HT1080 (cell line): Measurements from ENCODE around the gene NR1H3. TPM values are rescaled to one million over a fixed set of nuclear protein-coding genes. Genes with fewer than 3 reads are reported as not detected.
A peak's percentile ranks its signal among the peaks of the same experiment; 100 is the strongest.
"Not testable (repeated sequence)": the region's sequence is repeated elsewhere in the genome, so short reads cannot be mapped to it uniquely, and the experiment has no call there.

Experiments used
- DNase-seq: peaks from one replicate; pipeline ENCODE4 v3.0.0-alpha.2; 2015; ENCODE audit warnings: low read depth
- polyA plus RNA-seq, 2 experiments: library from polyadenylated mRNA; depleted of rRNA; stranded (reverse); fragments of >200 nt; gene quantifications; 2 replicates each; pipeline ENCODE4 v1.2.3, GENCODE V29; 2015
- total RNA-seq: library from RNA; depleted of rRNA; stranded (reverse); fragments of >200 nt; shearing (Covaris generic); gene quantifications from 2 replicates; pipeline ENCODE4 v1.2.3, GENCODE V29; 2014; rRNA removed

NR1H3 gene
- total RNA-seq: 9.7 and 13.4 TPM in 2 replicates
- 9.3 and 9.5 TPM in 2 replicates for polyA plus RNA-seq (2015; cell fraction: cytosol; rRNA removed)
- polyA plus RNA-seq (2015; cell fraction: nucleus; rRNA removed): 12.9 and 14.4 TPM in 2 replicates

DNA sequence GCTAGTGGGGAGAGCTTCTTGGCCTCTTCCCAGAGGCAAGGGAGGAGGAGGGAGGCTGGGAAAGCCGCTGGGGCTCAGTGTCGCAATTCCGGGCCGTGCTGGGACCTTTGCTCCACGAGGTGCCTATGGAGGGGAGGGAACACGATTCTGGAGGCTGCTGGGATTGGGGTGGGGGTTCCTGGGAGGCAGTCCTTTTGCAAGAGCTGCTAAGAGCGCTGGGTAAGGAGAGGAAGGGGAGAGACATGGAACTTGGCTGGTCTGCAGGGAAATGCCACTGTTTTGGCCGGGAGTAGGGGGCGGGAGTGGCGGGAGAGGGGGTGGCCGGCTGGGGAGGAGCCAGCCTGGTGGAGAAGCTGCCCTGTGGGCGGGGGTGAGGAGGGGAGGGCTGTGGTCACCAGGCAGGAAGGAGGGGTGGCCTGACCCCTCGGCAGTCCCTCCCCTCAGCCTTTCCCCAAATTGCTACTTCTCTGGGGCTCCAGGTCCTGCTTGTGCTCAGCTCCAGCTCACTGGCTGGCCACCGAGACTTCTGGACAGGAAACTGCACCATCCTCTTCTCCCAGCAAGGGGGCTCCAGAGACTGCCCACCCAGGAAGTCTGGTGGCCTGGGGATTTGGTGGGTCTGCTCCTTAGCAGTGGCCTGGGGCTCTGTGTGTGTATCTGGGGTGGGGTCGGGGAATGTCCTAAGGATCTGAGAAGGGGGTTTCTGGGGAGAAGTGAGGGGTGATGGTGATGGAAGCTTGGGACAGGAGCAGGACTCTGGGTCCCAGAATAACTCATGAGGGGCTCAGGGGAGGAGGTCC is at the start of gene NR1H3:
Gene NR1H3 (plus strand): TSS at position 480 of the 800 bp plus-strand sequence. CDS start 1,221 bp downstream, outside the sequence.
- peak; percentile 68 for DNase-seq

- DNase-seq: not testable (repeated sequence)
Observed at GRCh38 chr11:47208008-47208552, 49.7 kb upstream of the NR1H3 start.

DNA sequence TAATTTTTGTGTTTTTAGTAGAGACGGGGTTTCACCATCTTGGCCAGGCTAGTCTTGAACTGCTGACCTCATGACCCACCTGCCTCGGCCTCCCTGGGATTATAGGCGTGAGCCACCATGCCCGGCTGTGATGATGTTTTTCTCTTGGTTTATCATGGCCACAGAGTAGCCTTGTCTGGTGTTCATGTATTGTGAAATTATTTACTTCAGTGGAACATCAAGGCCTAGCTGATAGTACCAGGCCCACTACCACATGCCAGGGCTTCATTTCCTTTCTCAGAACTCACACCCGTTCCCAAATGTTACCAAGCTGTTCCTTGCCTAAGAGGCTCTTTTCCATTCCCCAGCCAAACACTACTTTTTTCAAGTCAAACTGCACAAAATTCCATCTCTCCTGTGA is 49.2 kb upstream of the NR1H3 start:
- DNase-seq: no peak

DNA sequence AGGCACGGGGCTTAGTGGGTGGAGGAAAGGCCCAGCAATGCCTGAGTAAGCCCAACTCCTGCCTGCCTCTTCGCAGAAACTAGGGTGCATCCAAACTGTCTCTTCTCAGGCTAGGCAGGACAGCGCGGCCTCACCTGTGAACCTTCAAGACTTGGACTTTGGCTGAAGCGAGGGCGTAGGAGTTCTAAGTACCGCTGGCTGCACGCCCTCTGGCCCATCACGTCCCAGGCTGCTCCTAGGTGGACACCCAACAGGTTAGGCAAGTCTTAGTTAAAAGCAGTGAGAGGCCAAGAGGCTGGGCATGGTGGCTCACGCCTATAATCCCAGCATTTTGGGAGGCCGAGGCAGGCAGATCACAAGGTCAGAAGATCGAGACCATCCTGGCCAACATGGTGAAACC is 44.9 kb upstream of the NR1H3 start:
- DNase-seq: no peak

DNA sequence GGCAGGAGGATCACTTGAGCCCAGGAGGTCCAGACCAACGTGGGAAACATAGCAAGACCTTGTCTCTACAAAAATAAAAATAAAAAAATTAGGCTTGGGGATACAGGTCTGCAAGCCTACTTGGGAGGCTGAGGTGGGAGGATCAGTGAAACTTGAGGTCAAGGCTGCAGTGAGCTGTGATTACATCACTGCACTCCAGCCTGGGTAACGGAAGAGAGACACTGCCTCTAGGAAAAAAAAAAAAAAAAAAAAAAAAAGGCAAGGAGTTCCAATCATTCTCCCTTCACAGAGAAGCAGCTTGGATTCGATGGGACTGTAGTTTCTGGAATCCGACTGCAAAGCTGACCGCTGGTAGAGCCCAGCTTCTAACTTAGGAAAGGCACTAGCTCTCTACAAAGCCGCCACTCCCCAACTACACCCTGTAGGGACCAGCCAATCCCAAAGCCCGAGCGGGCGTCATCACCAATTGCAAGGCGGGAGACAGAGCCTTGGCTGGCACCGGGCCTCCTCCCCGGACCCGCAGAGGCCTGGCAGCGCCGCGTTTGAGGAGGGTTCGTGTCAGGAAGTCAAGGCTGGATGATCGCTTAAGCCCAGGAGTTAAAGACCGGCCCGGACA is 43.7 kb upstream of the NR1H3 start:
- DNase-seq: peak; percentile 92

GRCh38 chr11:47215366-47215910 is 42.4 kb upstream of the NR1H3 start:
- DNase-seq: no peak

- DNase-seq: peak; percentile 83
Observed at GRCh38 chr11:47216121-47216798, 41.5 kb upstream of the NR1H3 start.

- peak; percentile 71 for DNase-seq
Observed at GRCh38 chr11:47220401-47220821, 37.4 kb upstream of the NR1H3 start.

- no peak for DNase-seq
Observed at GRCh38 chr11:47222696-47223095, 35.1 kb upstream of the NR1H3 start.

DNA sequence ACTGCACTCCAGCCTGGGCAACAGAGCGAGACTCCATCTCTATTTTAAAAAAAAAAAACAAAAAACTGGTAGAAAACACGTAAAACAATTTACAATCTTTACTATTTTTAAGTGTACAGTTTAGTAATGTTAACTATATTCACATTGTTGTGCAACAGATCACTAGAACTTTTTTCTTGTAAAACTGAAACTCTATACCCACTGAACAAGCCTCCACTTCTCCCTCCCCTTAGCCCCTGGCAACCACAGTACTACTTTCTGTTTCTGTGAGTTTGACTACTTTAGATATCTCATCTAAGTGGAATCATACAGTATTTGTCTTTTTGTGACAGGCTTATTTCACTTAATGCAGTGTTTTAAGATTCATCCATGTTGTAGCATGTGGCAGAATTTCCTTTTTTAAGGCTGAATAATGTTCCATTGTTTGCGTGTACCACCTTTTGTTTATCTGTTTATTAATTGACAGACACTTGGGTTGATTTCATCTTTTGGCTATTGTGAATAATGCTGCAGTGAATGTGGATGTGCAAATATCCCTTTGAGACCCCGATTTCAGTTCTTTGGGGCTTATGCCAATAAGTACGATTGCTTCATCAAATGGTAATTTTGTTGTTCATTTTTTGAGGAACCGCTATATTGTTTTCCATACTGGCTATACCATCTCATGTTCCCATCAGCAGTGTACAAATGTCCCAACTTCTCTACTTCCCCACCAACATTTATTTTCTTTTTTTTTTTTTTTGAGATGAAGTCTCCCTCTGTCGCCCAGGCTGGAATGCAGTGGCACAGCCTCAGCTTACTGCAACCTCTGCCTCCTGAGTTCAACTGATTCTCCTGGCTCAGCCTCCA is 32.0 kb upstream of the NR1H3 start:
- no peak for DNase-seq

GRCh38 chr11:47229161-47229560 is 28.6 kb upstream of the NR1H3 start:
- no peak for DNase-seq

- no peak for DNase-seq
Observed at GRCh38 chr11:47233051-47233450, 24.7 kb upstream of the NR1H3 start.

DNA sequence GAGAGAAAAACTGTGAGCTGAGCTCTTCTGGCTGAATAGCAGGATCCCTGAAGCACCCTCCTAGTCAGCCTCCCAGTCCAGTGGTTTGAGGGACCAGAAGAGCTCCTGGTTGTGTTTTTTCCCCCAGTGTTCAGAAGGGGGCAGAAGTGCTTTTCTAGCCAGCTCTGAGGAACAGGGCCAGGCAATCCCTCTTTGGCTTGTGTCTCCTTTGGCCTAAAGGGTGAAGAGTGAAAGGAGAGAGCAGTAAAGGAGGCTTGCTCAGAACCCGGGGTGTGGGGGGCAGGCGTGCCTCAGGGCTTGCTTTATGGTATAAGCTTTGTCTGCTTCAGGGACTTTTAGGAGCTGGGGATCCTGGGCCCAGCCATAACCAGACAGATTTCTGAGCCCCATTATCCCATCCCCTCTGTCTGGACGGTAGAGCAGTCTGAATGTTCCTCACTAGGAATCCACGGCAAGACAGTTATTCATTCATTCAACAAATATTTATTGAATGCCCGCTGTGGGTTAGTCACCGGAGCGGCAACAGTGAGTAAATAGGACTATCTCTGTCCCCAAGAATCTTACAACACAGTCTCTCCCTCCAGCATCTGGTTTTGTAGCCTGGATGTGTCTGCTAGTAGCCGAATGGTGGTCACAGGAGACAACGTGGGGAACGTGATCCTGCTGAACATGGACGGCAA is 23.7 kb upstream of the NR1H3 start:
- DNase-seq: peak; percentile 32

GRCh38 chr11:47234669-47235100 is 23.1 kb upstream of the NR1H3 start:
- DNase-seq: no peak

DNA sequence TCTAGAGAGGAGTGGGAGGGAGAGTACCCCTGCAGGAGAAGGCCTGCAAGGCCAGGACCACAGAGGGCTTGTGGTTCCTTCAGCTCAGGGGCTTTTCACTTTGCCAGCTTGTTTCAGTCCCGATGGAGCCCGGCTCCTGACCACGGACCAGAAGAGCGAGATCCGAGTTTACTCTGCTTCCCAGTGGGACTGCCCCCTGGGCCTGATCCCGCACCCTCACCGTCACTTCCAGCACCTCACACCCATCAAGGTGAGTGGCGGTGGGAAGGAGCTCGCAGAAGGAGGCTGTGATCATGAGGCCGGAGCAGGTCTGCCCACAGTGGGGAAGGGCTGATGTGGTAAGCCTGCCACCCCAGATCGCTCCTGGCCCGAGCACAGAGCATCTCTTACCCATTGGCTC is 22.6 kb upstream of the NR1H3 start:
- DNase-seq: no peak

DNA sequence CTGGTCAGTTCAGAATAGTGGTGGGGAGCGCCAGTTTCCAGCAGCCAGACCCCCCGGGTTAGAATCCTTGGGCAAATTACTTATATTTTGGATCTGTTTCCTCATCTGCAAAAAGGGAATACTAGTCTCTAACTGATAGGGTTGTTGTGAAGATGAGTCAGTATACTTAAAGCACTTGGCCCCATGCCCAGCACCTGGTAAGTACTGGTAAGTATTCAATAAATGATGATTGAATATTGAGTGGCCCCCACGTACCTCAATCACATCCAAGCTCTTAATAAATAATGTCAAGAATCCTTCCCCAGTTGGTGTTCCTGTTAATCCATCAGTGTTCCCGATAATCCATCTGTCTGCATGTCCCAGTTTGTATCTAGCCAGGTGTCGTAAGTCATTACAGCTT is 21.3 kb upstream of the NR1H3 start:
- DNase-seq: no peak

- DNase-seq: no peak
Observed at GRCh38 chr11:47239852-47240251, 17.9 kb upstream of the NR1H3 start.

DNA sequence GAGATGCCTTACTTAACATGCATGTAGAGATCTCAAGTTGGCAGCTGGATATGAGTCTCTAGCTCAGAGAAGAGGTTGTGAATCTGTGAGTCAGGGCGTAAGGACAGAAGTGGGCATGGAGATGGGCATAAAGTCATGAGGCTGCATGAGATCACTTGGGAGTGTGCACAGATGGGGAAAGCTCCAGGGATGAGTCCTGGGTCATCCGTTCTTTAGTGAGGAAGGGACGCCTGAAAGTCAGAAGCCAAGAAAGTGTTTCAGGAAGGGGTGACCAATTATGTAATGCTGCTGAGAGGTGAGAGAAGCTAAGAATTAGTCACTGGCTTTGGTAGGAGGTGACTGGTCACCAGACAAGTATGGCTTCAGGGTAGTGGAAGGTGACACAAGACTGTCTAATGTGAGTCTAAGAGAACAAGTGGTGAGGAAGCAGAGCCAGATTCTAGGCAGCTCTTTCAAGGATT is 15.9 kb upstream of the NR1H3 start:
- peak; percentile 61 for DNase-seq

DNA sequence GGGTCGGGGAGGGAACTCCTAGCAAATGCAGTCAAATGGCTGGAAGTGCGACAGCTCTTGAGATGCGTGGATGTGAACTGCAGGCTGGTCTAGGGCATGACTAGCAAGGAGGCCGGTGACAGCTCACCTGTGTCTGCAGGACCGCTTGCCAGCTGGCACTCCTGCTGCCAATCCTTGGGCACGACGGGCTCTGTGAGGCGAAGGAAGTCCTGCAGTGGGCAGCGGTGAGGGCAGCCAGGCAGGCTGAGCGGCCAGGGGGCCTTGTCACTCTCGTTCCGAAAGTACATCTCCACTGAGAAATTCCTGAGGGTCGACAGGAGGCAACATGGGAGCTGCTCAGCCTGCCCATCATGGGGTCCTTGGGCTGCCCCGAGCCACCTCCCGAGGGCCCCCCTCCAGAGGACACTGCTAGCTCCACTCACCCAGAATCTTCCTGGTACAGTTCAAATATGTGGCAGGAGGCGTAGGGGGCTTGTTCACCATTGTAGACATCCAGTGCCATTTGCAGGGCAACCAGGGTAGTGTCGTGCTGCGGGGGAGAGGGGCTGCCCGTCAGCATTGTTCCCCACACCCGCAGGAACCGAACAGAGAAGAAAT is 15.1 kb upstream of the NR1H3 start:
- DNase-seq: no peak
